HepG2 (cell line): Measurements from ENCODE around the gene OR7E24. TPM values are rescaled to one million over a fixed set of nuclear protein-coding genes. Genes with fewer than 3 reads are reported as not detected.

ENCODE experiments used
- ATAC-seq: fragments of 200-7000 bp; cut with Tn5 transposase; 3 replicates; pipeline ENCODE4 v1.9.1; 2020; ENCODE audit warnings: mild to moderate bottlenecking, moderate library complexity
- BruUV-seq: library from RNA; stranded (reverse); fragments of 400-500 nt; replicated peaks from 2 replicates; lab custom pipeline; 2021; lab: Mats Ljungman, UMichigan
- CTCF ChIA-PET: fragments of 300-600 bp; formaldehyde crosslinking; extraction: SDS; loops from one replicate; lab custom pipeline; 2021; ENCODE audit warnings: low total read pairs, inconsistent platforms, low intra/inter-chr PET ratio; lab: Yijun Ruan, JAX
- POLR2A ChIA-PET: fragments of 350-600 bp; sonication (Branson Sonifier 250); formaldehyde crosslinking; loops from one replicate; lab custom pipeline; 2020; ENCODE audit warnings: antibody characterized with exemption, inconsistent platforms; lab: Yijun Ruan, JAX
- DNase-seq: peaks from one replicate; pipeline ENCODE4 v3.0.0-alpha.2; 2015; ENCODE audit warnings: low spot score
- FAIRE-seq: peaks from 3 replicates; lab custom pipeline; 2011; peaks lifted over from hg19 to GRCh38; lab: Jason Lieb, UNC
- H2AFZ ChIP-seq: one replicate; pipeline ENCODE4 v1.6.1; 2011; ENCODE audit warnings: low read length, inconsistent platforms
- H3K27ac ChIP-seq: fragments of 300-600 bp; 3 replicates; pipeline ENCODE4 v1.8.0; 2011; ENCODE audit warnings: mixed run types, mild to moderate bottlenecking, mixed read lengths, low read length, inconsistent platforms; ENCODE audit not compliant: insufficient read depth; ENCODE audit errors: extremely low read length
- H3K27me3 ChIP-seq, 2 experiments: fragments of 200-600 bp in 1 of 2; 2 replicates in 1 of 2; 3 replicates in 1 of 2; pipeline versions ENCODE4 v1.6.0 to v1.8.0; 2011; ENCODE audit warnings: low read length in 2 of 2, mild to moderate bottlenecking in 2 of 2, moderate library complexity in 2 of 2, inconsistent platforms in 1 of 2; ENCODE audit not compliant: insufficient read depth in 2 of 2, control insufficient read depth in 1 of 2
- H3K36me3 ChIP-seq, 2 experiments: fragments of 200-600 bp in 1 of 2; replicated peaks in 1 of 2; 2 replicates in 1 of 2; 3 replicates in 1 of 2; pipeline versions ENCODE4 v1.5.1 to v1.8.0; 2011; ENCODE audit warnings: low read length in 2 of 2, inconsistent platforms in 1 of 2; ENCODE audit not compliant: insufficient read depth in 2 of 2, control insufficient read depth in 1 of 2
- H3K4me1 ChIP-seq: 2 replicates; pipeline ENCODE4 v1.5.1; 2012; ENCODE audit warnings: low read length, inconsistent platforms; ENCODE audit not compliant: insufficient read depth
- H3K4me2 ChIP-seq: 2 replicates; pipeline ENCODE4 v1.6.0; 2011; ENCODE audit warnings: low read depth, low read length, inconsistent platforms
- H3K4me3 ChIP-seq, 3 experiments: fragments of 200-600 bp in 1 of 3; sonication (generic), shearing (Covaris generic) in 1 of 3; replicated peaks in 1 of 3; 2 replicates each; pipeline ENCODE4 v1.5.1; 2011 to 2016; ENCODE audit warnings: low read length in 3 of 3, inconsistent platforms in 2 of 3, low read depth in 2 of 3, mild to moderate bottlenecking in 2 of 3, control low read depth in 1 of 3, mixed read lengths in 1 of 3; ENCODE audit not compliant: insufficient read depth in 1 of 3
- H3K79me2 ChIP-seq: one replicate; pipeline ENCODE4 v1.6.1; 2011; ENCODE audit warnings: low read length, inconsistent platforms; ENCODE audit not compliant: insufficient read depth
- H3K9ac ChIP-seq: 2 replicates; pipeline ENCODE4 v1.6.0; 2011; ENCODE audit warnings: mild to moderate bottlenecking, low read depth, low read length, inconsistent platforms; ENCODE audit not compliant: insufficient read depth
- H3K9me3 ChIP-seq: 2 replicates; pipeline ENCODE4 v1.5.1; 2012; ENCODE audit warnings: mild to moderate bottlenecking, low read length
- H4K20me1 ChIP-seq: 2 replicates; pipeline ENCODE4 v1.6.0; 2011; ENCODE audit warnings: inconsistent platforms, mild to moderate bottlenecking, low read length, moderate library complexity; ENCODE audit not compliant: insufficient read depth
- CBFB ChIP-seq: sonication (generic); formaldehyde crosslinking; IDR thresholded peaks from 2 replicates; pipeline ENCODE4 v1.4.0; 2020; ENCODE audit warnings: missing genetic modification reagents
- ISX ChIP-seq: sonication (generic); formaldehyde crosslinking; conservative IDR thresholded peaks from 2 replicates; pipeline ENCODE4 v1.5.0; 2020; ENCODE audit warnings: missing genetic modification reagents
- MEF2D ChIP-seq: sonication (generic); formaldehyde crosslinking; IDR thresholded peaks from 2 replicates; pipeline ENCODE4 v1.5.1; 2020; ENCODE audit warnings: mild to moderate bottlenecking, missing genetic modification reagents
- NCOR1 ChIP-seq: fragments of 200-600 bp; sonication (generic); IDR thresholded peaks from 2 replicates; pipeline ENCODE4 v1.7.0; 2017; ENCODE audit warnings: antibody characterized with exemption, low read length, borderline replicate concordance
- NR2F6 ChIP-seq, 2 experiments: IDR thresholded peaks; 2 replicates each; pipeline ENCODE4 v1.6.1; 2016; ENCODE audit warnings: antibody characterized with exemption in 1 of 2, mild to moderate bottlenecking in 1 of 2
- POLR2AphosphoS5 ChIP-seq: IDR thresholded peaks from 2 replicates; pipeline ENCODE4 v1.6.1; 2012; ENCODE audit warnings: low read depth, low read length
- REPIN1 ChIP-seq: sonication (generic); formaldehyde crosslinking; IDR thresholded peaks from 2 replicates; pipeline ENCODE4 v1.8.0; 2022; ENCODE audit warnings: missing genetic modification reagents, low read depth, mild to moderate bottlenecking, borderline replicate concordance
- ZNF329 ChIP-seq: sonication (generic); formaldehyde crosslinking; IDR thresholded peaks from 2 replicates; pipeline ENCODE4 v1.9.0; 2021; ENCODE audit warnings: low read depth, mild to moderate bottlenecking, missing genetic modification reagents
- ZNF34 ChIP-seq: sonication (generic); formaldehyde crosslinking; IDR thresholded peaks from 2 replicates; pipeline ENCODE4 v1.4.0; 2020; ENCODE audit warnings: mild to moderate bottlenecking, missing genetic modification reagents, borderline replicate concordance
- ZNF343 ChIP-seq: sonication (generic); formaldehyde crosslinking; IDR thresholded peaks from 2 replicates; pipeline ENCODE4 v1.4.0; 2020; ENCODE audit warnings: mild to moderate bottlenecking, missing genetic modification reagents
- ZNF512B ChIP-seq: sonication (generic); formaldehyde crosslinking; IDR thresholded peaks from 2 replicates; pipeline ENCODE4 v1.5.1; 2020; ENCODE audit warnings: missing genetic modification reagents, mild to moderate bottlenecking, borderline replicate concordance
- ZNF7 ChIP-seq: IDR thresholded peaks from 2 replicates; pipeline ENCODE4 v1.6.1; 2016; ENCODE audit warnings: missing biosample characterization, missing genetic modification reagents
- ZNF703 ChIP-seq: sonication (generic); formaldehyde crosslinking; IDR thresholded peaks from 2 replicates; pipeline ENCODE4 v1.5.1; 2020; ENCODE audit warnings: missing genetic modification reagents, mild to moderate bottlenecking, moderate library complexity, borderline replicate concordance
- ZNF749 ChIP-seq: sonication (generic); formaldehyde crosslinking; IDR thresholded peaks from 2 replicates; pipeline ENCODE4 v1.8.0; 2022; ENCODE audit warnings: mild to moderate bottlenecking, missing genetic modification reagents, moderate library complexity, borderline replicate concordance
- ZNF768 ChIP-seq: sonication (generic); formaldehyde crosslinking; IDR thresholded peaks from 2 replicates; pipeline ENCODE4 v1.4.0; 2020; ENCODE audit warnings: missing genetic modification reagents
- WGBS: methylation state at CpG from one replicate; pipeline ENCODE4 v1.1.6; 2017; ENCODE audit warnings: low lambda C conversion rate; 5-methylcytosine and 5-hydroxymethylcytosine counted together
- in situ Hi-C: cut with HindIII; loops from 2 replicates; pipeline ENCODE4 v1.10.0; 2017; ENCODE audit warnings: low pct_unique_long_range_greater_than_20kb; ENCODE audit not compliant: extremely low pct_ligation_motif_present
- intact Hi-C: fragments of 100-400 bp; cut with micrococcal nuclease; formaldehyde crosslinking; loops from one replicate; pipeline ENCODE4 v1.10.0; 2022; ENCODE audit not compliant: unreplicated experiment
- polyA plus RNA-seq, 8 experiments: library from polyadenylated mRNA; depleted of rRNA in 3 of 8; stranded (reverse) in 7 of 8; unstranded in 1 of 8; fragments of >200 nt; fragmentation: Illumina TruSeq in 4 of 8; extraction: Trizol in 4 of 8; gene quantifications; 2 replicates each; pipeline versions ENCODE4 v1.2.1 to v1.2.3, GENCODE V29; 2011 to 2016; ENCODE audit warnings: low read depth in 4 of 8, missing spikeins in 1 of 8, mixed read lengths in 1 of 8; ENCODE audit not compliant: insufficient read depth in 1 of 8
- total RNA-seq, 5 experiments: library from RNA; depleted of rRNA; stranded (reverse); fragments of >200 nt; fragmentation: Illumina TruSeq; extraction: Trizol; gene quantifications; 2 replicates each; pipeline ENCODE4 v1.2.3, GENCODE V29; 2016; ENCODE audit warnings: low read depth in 1 of 5

The OR7E24 gene
- total and polyA plus RNA-seq, 2 of the 13 experiments (the other 11 are each of a cell fraction or from before 2014, with no cell fraction given), result not detected

DNA sequence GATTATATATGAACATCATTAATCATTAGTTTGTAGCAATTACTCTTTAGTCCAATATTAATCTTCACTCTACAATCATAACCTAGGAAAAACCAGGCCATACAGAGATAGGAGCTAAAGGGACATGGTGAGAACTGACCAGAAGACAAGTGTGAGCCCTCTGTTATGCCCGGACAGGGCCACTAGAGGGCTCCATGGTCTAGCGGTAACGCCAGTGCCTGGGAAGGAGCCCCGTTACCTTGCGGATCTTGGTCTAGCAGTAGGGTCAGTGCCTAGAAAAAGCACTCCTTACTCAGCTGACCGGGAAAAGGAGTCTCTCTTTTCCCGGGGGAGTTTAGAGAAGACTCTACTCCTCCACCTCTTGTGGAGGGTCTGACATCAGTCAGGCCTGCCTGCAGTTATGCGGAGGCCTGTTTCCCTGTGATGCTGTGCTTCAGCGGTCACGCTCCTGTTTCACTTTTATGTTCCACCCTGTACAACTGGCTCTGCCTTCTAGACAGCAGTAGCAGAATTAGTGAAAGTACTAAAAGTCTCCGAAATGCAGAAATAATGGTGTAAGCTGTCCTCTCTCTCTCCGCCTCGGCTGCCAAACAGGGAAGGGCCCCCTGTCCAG, 45.1 kb upstream of the OR7E24 start (continued):
- no peak for TF ChIP-seq REPIN1 (CRISPR knock-in tag)
- TF ChIP-seq, all 625 proteins: peak for 16

DNA sequence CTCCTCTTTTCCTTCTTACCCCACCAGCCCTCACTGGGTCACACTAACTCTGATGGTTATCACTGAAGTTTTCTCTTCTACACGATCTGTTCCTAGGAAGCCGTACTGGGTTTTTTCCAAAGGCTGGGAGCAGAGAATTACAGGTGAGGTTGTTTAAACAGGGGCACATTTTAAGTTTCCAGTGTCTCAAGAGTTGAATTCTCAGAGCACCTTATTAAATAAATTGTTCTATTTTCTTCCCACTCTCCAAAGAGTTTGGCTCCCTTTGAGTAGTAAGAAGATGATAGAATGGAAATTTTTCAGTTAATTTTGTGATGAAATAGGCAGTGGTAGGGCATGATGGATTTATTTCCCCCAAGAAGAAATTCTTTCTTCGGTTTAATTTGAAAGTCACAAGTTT, 31.2 kb upstream of the OR7E24 start, which contains the start of gene OR7D4:
TSS of gene OR7D4 (minus strand) at position 101 of the 400 bp plus-strand sequence. CDS start 4,752 bp downstream, outside the sequence.
- under 1% methylated on average over 3 of the region's 3 CpGs for WGBS
- in situ Hi-C loops, result no loop called here
- FAIRE-seq, result no peak

DNA sequence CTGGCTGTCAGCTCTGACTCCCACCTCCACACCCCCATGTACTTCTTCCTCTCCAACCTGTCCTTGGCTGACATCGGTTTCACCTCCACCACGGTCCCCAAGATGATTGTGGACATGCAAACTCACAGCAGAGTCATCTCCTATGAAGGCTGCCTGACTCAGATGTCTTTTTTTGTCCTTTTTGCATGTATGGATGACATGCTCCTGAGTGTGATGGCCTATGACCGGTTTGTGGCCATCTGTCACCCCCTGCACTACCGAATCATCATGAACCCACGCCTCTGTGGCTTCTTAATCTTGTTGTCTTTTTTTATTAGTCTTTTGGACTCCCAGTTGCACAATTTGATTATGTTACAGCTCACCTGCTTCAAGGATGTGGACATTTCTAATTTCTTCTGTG, 506 bp downstream of the OR7E24 start:
- H4K20me1 ChIP-seq, result no peaks in the 10 kb centered on the region
- ChIA-PET CTCF (no interaction called here), POLR2A (no interaction called here)
- intact Hi-C loops, result no loop called here
- no peaks in the 10 kb centered on the region for H3K79me2 ChIP-seq
- no peak for ATAC-seq
- H3K9ac ChIP-seq, result no peak overlapping the region
- no peaks in the 10 kb centered on the region for H3K4me1 ChIP-seq
- H3K4me3 ChIP-seq, result no peak overlapping the region
- H3K27ac ChIP-seq, result no peak overlapping the region
- WGBS, result 4% methylated on average over 5 of the region's 5 CpGs
- H3K27me3 ChIP-seq, result no peaks in the 10 kb centered on the region
- in situ Hi-C loops, result no loop called here
- DNase-seq, result no peak
- no peak overlapping the region for H2AFZ ChIP-seq
- no peaks in the 10 kb centered on the region for H3K36me3 ChIP-seq
- H3K4me2 ChIP-seq, result no peak overlapping the region
- FAIRE-seq, result no peak
- no TSS peak for BruUV-seq
- peaks cover 18% of the 10 kb centered on the region for H3K9me3 ChIP-seq
- no peak for TF ChIP-seq MEF2D
- TF ChIP-seq ZNF329 (CRISPR knock-in tag), result no peak
- TF ChIP-seq ISX (CRISPR knock-in tag), result no peak
- TF ChIP-seq ZNF34 (CRISPR knock-in tag), result no peak
- no peak for TF ChIP-seq ZNF749
- no peak for TF ChIP-seq ZNF343 (CRISPR knock-in tag)
- no peak for TF ChIP-seq ZNF7
- no peak for TF ChIP-seq NR2F6 (IDR thresholded peaks at IDR 0.05)
- TF ChIP-seq NR2F6 (CRISPR knock-in tag; IDR thresholded peaks at IDR 0.05), result no peak
- no peak for TF ChIP-seq POLR2AphosphoS5
- no peak for TF ChIP-seq NCOR1
- no peak for TF ChIP-seq ZNF703 (CRISPR knock-in tag)
- TF ChIP-seq ZNF512B, result no peak
- no peak for TF ChIP-seq CBFB (CRISPR knock-in tag)

More for the DNA sequence above, 31.2 kb upstream of the OR7E24 start, which contains the start of gene OR7D4:
- no peaks in the 10 kb centered on the region for H3K27me3 ChIP-seq
- POLR2A ChIA-PET, result no interaction called here
- H3K79me2 ChIP-seq, result no peaks in the 10 kb centered on the region
- DNase-seq (no peak), ATAC-seq (no peak)
- no peak within 1 kb of the TSS for H3K4me3 ChIP-seq
- H3K36me3 ChIP-seq, result no peaks in the 10 kb centered on the region
- no peaks in the 10 kb centered on the region for H4K20me1 ChIP-seq
- H3K4me2 ChIP-seq, result no peak within 1 kb of the TSS
- H3K27ac ChIP-seq, result no peak within 1 kb of the TSS
- no peak for TF ChIP-seq ZNF768 (CRISPR knock-in tag)
- no TSS peak for BruUV-seq
- no peaks in the 10 kb centered on the region for H3K4me1 ChIP-seq
- H2AFZ ChIP-seq, result no peak within 1 kb of the TSS
- CTCF ChIA-PET, result no interaction called here
- intact Hi-C loops, result no loop called here
- H3K9ac ChIP-seq, result no peak within 1 kb of the TSS
- H3K9me3 ChIP-seq, result 0 out of 2 replicates have a peak, but pooled peaks cover 5% of the 10 kb centered on the region
